Spleen (tissue), 11 donors: ENCODE results near the gene CNOT10. TPM values are rescaled to one million over a fixed set of nuclear protein-coding genes. Genes with fewer than 3 reads are reported as not detected.

ENCODE experiments used
- DNase-seq: peaks from one replicate; pipeline ENCODE4 v3.0.0-alpha.2; 2020
- H3K27ac ChIP-seq, 8 donors: fragments of 200-600 bp; sonication (generic) in 7 of 8; 1 replicate in 4 of 8; 2 replicates in 4 of 8; pipeline versions ENCODE4 v1.5.0 to v1.8.0; 2016 to 2021; ENCODE audit warnings: inconsistent platforms in 4 of 8, mild to moderate bottlenecking in 4 of 8, moderate library complexity in 1 of 8
- H3K27me3 ChIP-seq, 7 donors: fragments of 200-600 bp; sonication (generic) in 6 of 7; replicated peaks in 1 of 7; 1 replicate in 4 of 7; 2 replicates in 3 of 7; pipeline versions ENCODE4 v1.5.0 to v1.8.0; 2016 to 2021; ENCODE audit warnings: inconsistent platforms in 3 of 7, mild to moderate bottlenecking in 1 of 7
- H3K36me3 ChIP-seq, 6 donors: fragments of 200-600 bp; sonication (generic) in 5 of 6; 1 replicate in 4 of 6; 2 replicates in 2 of 6; pipeline versions ENCODE4 v1.5.0 to v1.8.0; 2016 to 2021; ENCODE audit warnings: inconsistent platforms in 2 of 6
- H3K4me1 ChIP-seq, 6 donors: fragments of 200-600 bp; sonication (generic) in 5 of 6; 1 replicate in 3 of 6; 2 replicates in 3 of 6; pipeline versions ENCODE4 v1.5.0 to v1.8.0; 2016 to 2021; ENCODE audit warnings: inconsistent platforms in 3 of 6
- H3K4me3 ChIP-seq, 8 donors: fragments of 200-600 bp; sonication (generic) in 7 of 8; 1 replicate in 4 of 8; 2 replicates in 4 of 8; pipeline versions ENCODE4 v1.5.0 to v1.8.0; 2016 to 2021; ENCODE audit warnings: inconsistent platforms in 4 of 8, mild to moderate bottlenecking in 4 of 8, moderate library complexity in 2 of 8
- H3K9me3 ChIP-seq, 8 donors: fragments of 200-600 bp; sonication (generic) in 7 of 8; 1 replicate in 4 of 8; 2 replicates in 4 of 8; pipeline versions ENCODE4 v1.5.0 to v1.8.0; 2016 to 2021; ENCODE audit warnings: inconsistent platforms in 4 of 8
- CTCF ChIP-seq, 11 experiments: fragments of 200-600 bp in 7 of 11; fragments of 450-650 bp in 4 of 11; sonication (generic) in 4 of 11; IDR thresholded peaks in 8 of 11; conservative IDR thresholded peaks in 3 of 11; 1 replicate in 7 of 11; 2 replicates in 4 of 11; pipeline versions ENCODE4 v1.4.0 to v1.8.0; 2016 to 2021; ENCODE audit warnings: antibody characterized with exemption in 11 of 11, inconsistent platforms in 4 of 11, mild to moderate bottlenecking in 1 of 11
- POLR2A ChIP-seq, 3 donors: fragments of 450-650 bp; IDR thresholded peaks; one replicate each; pipeline ENCODE4 v1.5.1; 2017; ENCODE audit warnings: antibody characterized with exemption in 3 of 3, mild to moderate bottlenecking in 1 of 3
- POLR2AphosphoS5 ChIP-seq, 3 donors: sonication (generic); formaldehyde crosslinking; IDR thresholded peaks; one replicate each; pipeline ENCODE4 v1.5.1; 2017; ENCODE audit warnings: antibody characterized with exemption in 3 of 3
- WGBS, 5 donors: extraction: QIAGEN DNeasy Blood & Tissue Kit in 3 of 5; methylation state at CpG; one replicate each; pipeline versions ENCODE4 v1.1.5 to v1.1.7; 2013 to 2018; 5-methylcytosine and 5-hydroxymethylcytosine counted together
- intact Hi-C: fragments of 100-400 bp; cut with DNase I; formaldehyde crosslinking; loops from one replicate; pipeline ENCODE4 v1.15.0; 2023; ENCODE audit warnings: low total_unique reads
- polyA plus RNA-seq, 3 donors: library from polyadenylated mRNA; stranded (reverse); fragments of 200-250 nt; gene quantifications; one replicate each; pipeline ENCODE4 v1.2.1, GENCODE V29; 2013
- total RNA-seq, 7 donors: library from RNA; depleted of rRNA in 3 of 7; stranded (reverse); fragments of >200 nt in 3 of 7; fragmentation: NEBNext Ultra II Directional in 4 of 7; extraction: Animal tissue kit (Norgen Biotek cat#: 25700) in 4 of 7; gene quantifications; one replicate each; pipeline versions ENCODE4 v1.1.0 to v1.2.1, GENCODE V29; 2016 to 2021
- donor health status: healthy with polysubstance abuse.
- donor health status: DM: no; HTN: no; CAD: no; lungs with moderate emphysema.
- donor health status: DM: no; HTN: no; CAD: no.
- donor health status: Bipolar disorder and iron deficiency.
- donor health status: healthy.
- donor health status: DM: no; HTN: no; CAD: no.
- donor health status: DM: yes; HTN: yes; CAD: no.

The CNOT10 gene
- total and polyA plus RNA-seq, 10 donors = 19.2 to 48.3 (median 34.2) TPM

GRCh38 chr3:32681811-32682210, 3.2 kb upstream of the CNOT10 start:
- Histone ChIP-seq H3K4me3 (no peak overlapping the region), H3K27me3 (no peaks in the 10 kb centered on the region), H3K27ac (no peak overlapping the region), H3K36me3 (no peaks in the 10 kb centered on the region), H3K9me3 (no peaks in the 10 kb centered on the region), H3K4me1 (peaks cover 10 to 24% (median 21%) of the 10 kb centered on the region in 6 donors)
- TF ChIP-seq POLR2A (IDR thresholded peaks at IDR 0.05) = no peak
- no peak for TF ChIP-seq CTCF (IDR thresholded peaks at IDR 0.05 in 8 of 11, conservative IDR thresholded peaks at IDR 0.05 in 3 of 11)
- TF ChIP-seq POLR2AphosphoS5 (IDR thresholded peaks at IDR 0.05) = no peak
- no peak for DNase-seq
- intact Hi-C loops = no loop called here
- WGBS, 5 donors = 78 to 92% (median 89%) methylated on average over 4 of the region's 4 CpGs

GRCh38 chr3:32684029-32684799, 774 bp upstream of the CNOT10 start:
- Histone ChIP-seq H3K4me3 (peak overlapping the region; percentile 71 to 99 (median 94)), H3K4me1 (peaks cover 10 to 33% (median 27%) of the 10 kb centered on the region in 6 donors), H3K36me3 (peaks cover 0 to 17% (median 0%) of the 10 kb centered on the region in 6 donors), H3K27ac (peak overlapping the region; percentile 80 to 96 (median 90)), H3K9me3 (no peaks in the 10 kb centered on the region), H3K27me3 (no peaks in the 10 kb centered on the region)
- WGBS, 5 donors = 36 to 44% (median 40%) methylated on average over 4 of the region's 4 CpGs
- DNase-seq = no peak
- TF ChIP-seq CTCF (IDR thresholded peaks at IDR 0.05 in 8 of 11, conservative IDR thresholded peaks at IDR 0.05 in 3 of 11) (no peak), POLR2A (IDR thresholded peaks at IDR 0.05) (no peak), POLR2AphosphoS5 (IDR thresholded peaks at IDR 0.05) (no peak)
- intact Hi-C loops = no loop called here

GRCh38 chr3:32685543-32686185, 676 bp downstream of the CNOT10 start:
- DNase-seq = no peak
- H3K4me1 ChIP-seq = peaks cover 10 to 33% (median 27%) of the 10 kb centered on the region in 6 donors
- peaks cover 0 to 31% (median 0%) of the 10 kb centered on the region in 6 donors for H3K36me3 ChIP-seq
- H3K27ac ChIP-seq = peak overlapping the region; percentile 80 to 96 (median 90)
- no peak for TF ChIP-seq POLR2AphosphoS5 (IDR thresholded peaks at IDR 0.05)
- TF ChIP-seq CTCF (IDR thresholded peaks at IDR 0.05 in 8 of 11, conservative IDR thresholded peaks at IDR 0.05 in 3 of 11) = no peak
- no peak for TF ChIP-seq POLR2A (IDR thresholded peaks at IDR 0.05)
- intact Hi-C loops = no loop called here
- no peaks in the 10 kb centered on the region for H3K27me3 ChIP-seq
- 8 to 12% (median 10%) methylated on average over 17 to 26 of the region's 26 CpGs for WGBS, 5 donors
- no peaks in the 10 kb centered on the region for H3K9me3 ChIP-seq
- H3K4me3 ChIP-seq = peak overlapping the region; percentile 71 to 99 (median 94)

- Histone ChIP-seq H3K27ac (no peak overlapping the region), H3K36me3 (peaks cover 0 to 41% (median 0%) of the 10 kb centered on the region in 6 donors), H3K4me3 (no peak overlapping the region), H3K9me3 (no peaks in the 10 kb centered on the region), H3K27me3 (no peaks in the 10 kb centered on the region), H3K4me1 (peaks cover 10 to 35% (median 27%) of the 10 kb centered on the region in 6 donors)
- WGBS, 5 donors = 93 to 99% (median 97%) methylated on average over 3 of the region's 3 CpGs
- no peak for TF ChIP-seq POLR2AphosphoS5 (IDR thresholded peaks at IDR 0.05)
- TF ChIP-seq CTCF (IDR thresholded peaks at IDR 0.05 in 8 of 11, conservative IDR thresholded peaks at IDR 0.05 in 3 of 11) = no peak
- no peak for TF ChIP-seq POLR2A (IDR thresholded peaks at IDR 0.05)
- intact Hi-C loops = no loop called here
- no peak for DNase-seq
These were observed 1.7 kb downstream of the CNOT10 start for GRCh38 chr3:32686713-32687112.
